Mesothelial cell of epicardium (in vitro differentiated cells): ENCODE measurements around the gene CFAP298. TPM values are rescaled to one million over a fixed set of nuclear protein-coding genes. Genes with fewer than 3 reads are reported as not detected.
"Not testable (repeated sequence)": the region's sequence is repeated elsewhere in the genome, so short reads cannot be mapped to it uniquely, and the experiment has no call there.

Source experiments
- DNase-seq, 2 experiments: peaks; one replicate each; pipeline ENCODE4 v3.0.0; 2021; ENCODE audit warnings: low spot score in 2 of 2; ENCODE audit not compliant: unreplicated experiment in 2 of 2
- H3K27ac Mint-ChIP-seq: 2 replicates; pipeline ENCODE4 v1.8.0; 2021; ENCODE audit warnings: mixed read lengths
- H3K27me3 Mint-ChIP-seq: 2 replicates; pipeline ENCODE4 v1.8.0; 2021; ENCODE audit warnings: low read depth, mixed read lengths
- H3K36me3 Mint-ChIP-seq: 2 replicates; pipeline ENCODE4 v1.8.0; 2021; ENCODE audit warnings: mixed read lengths
- H3K4me1 Mint-ChIP-seq: 2 replicates; pipeline ENCODE4 v1.8.0; 2021; ENCODE audit warnings: mixed read lengths
- H3K4me3 Mint-ChIP-seq: 2 replicates; pipeline ENCODE4 v1.8.0; 2021; ENCODE audit warnings: mild to moderate bottlenecking, moderate library complexity, mixed read lengths
- H3K9me3 Mint-ChIP-seq: 2 replicates; pipeline ENCODE4 v1.8.0; 2021; ENCODE audit warnings: mixed read lengths
- total RNA-seq: library from RNA; stranded (reverse); gene quantifications from 3 replicates; pipeline ENCODE4 v1.2.1, GENCODE V29; 2021
- TF ChIP-seq, protein P1 (sequence below): fragments of 200-600 bp; sonication (generic); IDR thresholded peaks from one replicate; pipeline ENCODE4 v1.5.0; 2021; ENCODE audit warnings: antibody characterized with exemption; ENCODE audit not compliant: unreplicated experiment

The CFAP298 gene
- total RNA-seq, 1 donor from 2014 or later, result 29.4 TPM

GRCh38 chr21:32562426-32562825 is 49.8 kb downstream of the CFAP298 start:
- Mint-ChIP-seq H3K9me3 (peaks cover 26% of the 10 kb centered on the region), H3K4me1 (no peaks in the 10 kb centered on the region), H3K36me3 (peaks cover 22% of the 10 kb centered on the region), H3K27ac (no peak overlapping the region), H3K4me3 (no peak overlapping the region), H3K27me3 (no peaks in the 10 kb centered on the region)
- no peak for DNase-seq
- TF ChIP-seq, protein P1, sequence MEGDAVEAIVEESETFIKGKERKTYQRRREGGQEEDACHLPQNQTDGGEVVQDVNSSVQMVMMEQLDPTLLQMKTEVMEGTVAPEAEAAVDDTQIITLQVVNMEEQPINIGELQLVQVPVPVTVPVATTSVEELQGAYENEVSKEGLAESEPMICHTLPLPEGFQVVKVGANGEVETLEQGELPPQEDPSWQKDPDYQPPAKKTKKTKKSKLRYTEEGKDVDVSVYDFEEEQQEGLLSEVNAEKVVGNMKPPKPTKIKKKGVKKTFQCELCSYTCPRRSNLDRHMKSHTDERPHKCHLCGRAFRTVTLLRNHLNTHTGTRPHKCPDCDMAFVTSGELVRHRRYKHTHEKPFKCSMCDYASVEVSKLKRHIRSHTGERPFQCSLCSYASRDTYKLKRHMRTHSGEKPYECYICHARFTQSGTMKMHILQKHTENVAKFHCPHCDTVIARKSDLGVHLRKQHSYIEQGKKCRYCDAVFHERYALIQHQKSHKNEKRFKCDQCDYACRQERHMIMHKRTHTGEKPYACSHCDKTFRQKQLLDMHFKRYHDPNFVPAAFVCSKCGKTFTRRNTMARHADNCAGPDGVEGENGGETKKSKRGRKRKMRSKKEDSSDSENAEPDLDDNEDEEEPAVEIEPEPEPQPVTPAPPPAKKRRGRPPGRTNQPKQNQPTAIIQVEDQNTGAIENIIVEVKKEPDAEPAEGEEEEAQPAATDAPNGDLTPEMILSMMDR, result no peak

DNA sequence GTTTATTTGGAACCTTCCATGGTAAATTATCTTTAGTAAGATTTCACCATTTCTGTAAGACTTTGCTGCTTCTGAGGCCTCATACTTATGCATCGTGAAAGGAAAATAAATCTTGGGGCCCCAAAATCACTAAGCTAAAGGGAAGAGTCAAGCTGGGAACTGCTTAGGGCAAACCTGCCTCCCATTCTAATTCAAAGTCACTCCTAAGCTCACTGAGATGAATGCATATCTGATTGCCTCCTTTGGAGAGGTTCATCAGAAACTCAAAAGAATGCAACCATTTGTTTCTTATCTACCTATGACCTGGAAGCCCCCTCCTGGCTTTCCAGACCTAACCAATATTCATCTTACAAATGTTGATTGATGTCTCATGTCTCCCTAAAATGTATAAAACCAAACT is 50.7 kb downstream of the CFAP298 start:
- H3K4me1 Mint-ChIP-seq, DNase-seq, H3K27me3 Mint-ChIP-seq, H3K27ac Mint-ChIP-seq, H3K4me3 Mint-ChIP-seq: not testable (repeated sequence)
- Mint-ChIP-seq H3K36me3 (peaks cover 19% of the 10 kb centered on the region), H3K9me3 (peaks cover 25% of the 10 kb centered on the region)

DNA sequence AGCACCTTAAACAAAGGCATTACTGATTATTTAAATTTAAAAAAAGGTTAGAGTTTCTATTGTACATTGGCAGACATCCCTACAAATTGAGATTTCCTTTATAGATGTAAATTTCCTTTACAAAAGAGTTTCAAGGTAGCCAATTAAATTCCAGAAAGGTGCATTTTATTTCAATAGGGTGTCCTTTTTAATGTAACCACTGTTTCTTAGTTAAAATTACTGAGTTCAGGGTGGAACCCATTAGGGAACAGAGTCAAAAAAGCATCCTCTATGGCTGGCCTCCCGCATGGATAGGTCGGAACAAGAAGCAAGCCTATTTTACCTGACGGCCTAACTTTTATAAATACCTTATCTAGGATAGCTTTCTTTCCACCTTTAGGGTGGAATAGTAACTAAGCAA is 51.3 kb downstream of the CFAP298 start:
- Mint-ChIP-seq H3K4me3 (no peak overlapping the region), H3K36me3 (peaks cover 13% of the 10 kb centered on the region), H3K27me3 (no peaks in the 10 kb centered on the region), H3K27ac (no peak overlapping the region), H3K9me3 (peaks cover 20% of the 10 kb centered on the region), H3K4me1 (no peaks in the 10 kb centered on the region)
- DNase-seq, result no peak
- TF ChIP-seq, protein P1, result no peak

GRCh38 chr21:32559006-32559610 is 53.1 kb downstream of the CFAP298 start:
- no peak for DNase-seq
- no peaks in the 10 kb centered on the region for H3K4me1 Mint-ChIP-seq
- H3K27ac Mint-ChIP-seq, result no peak overlapping the region
- TF ChIP-seq, protein P1, result no peak
- H3K9me3 Mint-ChIP-seq, result peaks cover 4% of the 10 kb centered on the region
- no peaks in the 10 kb centered on the region for H3K27me3 Mint-ChIP-seq
- no peak overlapping the region for H3K4me3 Mint-ChIP-seq
- H3K36me3 Mint-ChIP-seq, result no peaks in the 10 kb centered on the region

- H3K27me3 Mint-ChIP-seq, result no peaks in the 10 kb centered on the region
- TF ChIP-seq, protein P1, result no peak
- DNase-seq, result no peak
- no peaks in the 10 kb centered on the region for H3K4me1 Mint-ChIP-seq
- H3K4me3 Mint-ChIP-seq, result no peak overlapping the region
- H3K9me3 Mint-ChIP-seq, result no peaks in the 10 kb centered on the region
- no peaks in the 10 kb centered on the region for H3K36me3 Mint-ChIP-seq
- H3K27ac Mint-ChIP-seq, result no peak overlapping the region
These were observed 54.1 kb downstream of the CFAP298 start for GRCh38 chr21:32558106-32558505.

DNA sequence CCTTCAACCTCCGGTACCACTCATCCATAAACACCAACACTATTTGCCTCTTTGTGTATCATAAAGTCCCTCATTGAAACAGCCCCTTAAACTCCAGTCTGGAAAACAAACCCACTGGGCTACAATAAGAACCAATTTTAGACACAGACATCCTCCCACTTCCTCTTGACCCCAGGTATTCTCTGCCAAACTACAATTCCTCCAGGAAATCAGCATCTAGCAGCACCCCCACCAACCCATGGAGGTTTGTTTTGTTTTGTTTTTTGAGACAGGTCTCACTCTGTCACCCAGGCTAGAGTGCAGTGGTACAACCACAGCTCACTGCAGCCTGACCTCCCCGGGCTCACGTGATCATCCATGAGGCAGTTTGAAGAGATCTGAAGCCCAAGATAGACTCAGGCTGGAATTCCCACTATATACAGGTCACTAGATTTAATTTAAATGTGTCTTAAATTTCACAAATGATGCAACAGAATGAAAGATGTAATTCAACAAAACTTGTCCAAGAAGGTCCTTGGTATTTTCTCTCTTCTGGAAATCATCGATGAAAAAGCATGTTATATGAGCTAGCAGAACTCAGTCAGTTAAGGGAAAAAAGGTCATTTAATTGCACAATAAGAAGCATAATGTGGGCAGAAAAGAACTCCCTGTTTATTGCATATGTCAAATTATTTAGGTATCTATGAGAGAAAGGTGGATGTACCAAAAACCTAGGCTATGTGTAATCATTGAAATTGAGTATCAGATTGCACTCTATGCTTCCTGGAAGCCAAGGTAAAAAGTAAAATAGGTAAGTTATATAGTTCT is 57.1 kb downstream of the CFAP298 start:
- H3K4me1 Mint-ChIP-seq, result no peaks in the 10 kb centered on the region

More for the DNA sequence above, 57.1 kb downstream of the CFAP298 start:
- peaks cover 6% of the 10 kb centered on the region for H3K27me3 Mint-ChIP-seq
- no peaks in the 10 kb centered on the region for H3K36me3 Mint-ChIP-seq
- TF ChIP-seq, protein P1, result no peak
- DNase-seq, result no peak
- no peak overlapping the region for H3K4me3 Mint-ChIP-seq
- no peaks in the 10 kb centered on the region for H3K9me3 Mint-ChIP-seq
- H3K27ac Mint-ChIP-seq, result no peak overlapping the region
